H1 (cell line): ENCODE measurements around the gene HSPA12A.

Source experiments
- ATF2 ChIP-seq: IDR thresholded peaks from 2 replicates; pipeline ENCODE4 v1.6.1; 2012; ENCODE audit warnings: low read length, inconsistent platforms
- CTCF ChIP-seq, 3 experiments: IDR thresholded peaks; 1 replicate in 2 of 3; 2 replicates in 1 of 3; pipeline versions ENCODE4 v1.5.1 to v1.6.1; 2011; ENCODE audit warnings: low read length in 3 of 3, mild to moderate bottlenecking in 3 of 3, inconsistent platforms in 2 of 3, low read depth in 1 of 3, moderate library complexity in 1 of 3; ENCODE audit not compliant: insufficient read depth in 1 of 3; ENCODE audit errors: control extremely low read depth in 1 of 3
- POLR2A ChIP-seq, 2 experiments: IDR thresholded peaks; 1 replicate in 1 of 2; 2 replicates in 1 of 2; pipeline ENCODE4 v1.6.1; 2011; ENCODE audit warnings: low read depth in 2 of 2, low read length in 2 of 2, mild to moderate bottlenecking in 2 of 2; ENCODE audit errors: control extremely low read depth in 1 of 2
- POLR2AphosphoS5 ChIP-seq: IDR thresholded peaks from 2 replicates; pipeline ENCODE4 v1.6.1; 2011; ENCODE audit warnings: low read depth, low read length
- RAD21 ChIP-seq, 2 experiments: IDR thresholded peaks in 1 of 2; conservative IDR thresholded peaks in 1 of 2; 2 replicates each; pipeline ENCODE4 v1.6.1; 2011; ENCODE audit warnings: low read depth in 2 of 2, low read length in 2 of 2, improper control_type of control experiment in 1 of 2, inconsistent platforms in 1 of 2, mild to moderate bottlenecking in 1 of 2, moderate library complexity in 1 of 2
- RFX5 ChIP-seq: IDR thresholded peaks from 2 replicates; pipeline ENCODE4 v1.6.1; 2011; ENCODE audit warnings: low read depth, low read length, improper control_type of control experiment, borderline replicate concordance
- SIRT6 ChIP-seq: IDR thresholded peaks from one replicate; pipeline ENCODE4 v1.7.1; 2012; ENCODE audit warnings: low read length, inconsistent platforms
- SP1 ChIP-seq: IDR thresholded peaks from 2 replicates; pipeline ENCODE4 v1.6.1; 2011; ENCODE audit warnings: low read depth, low read length

- TF ChIP-seq RAD21 (IDR thresholded peaks at IDR 0.05 in 1 of 2, conservative IDR thresholded peaks at IDR 0.05 in 1 of 2; ENCODE audit: low read depth in 2 of 2, low read length in 2 of 2) (no peak), POLR2A (IDR thresholded peaks at IDR 0.05; ENCODE audit: control extremely low read depth in 1 of 2, low read depth in 2 of 2, low read length in 2 of 2) (no peak), SIRT6 (no peak), RFX5 (no peak), CTCF (IDR thresholded peaks at IDR 0.05; ENCODE audit: control extremely low read depth in 1 of 3, insufficient read depth in 1 of 3, low read depth in 1 of 3, low read length in 3 of 3) (no peak), POLR2AphosphoS5 (no peak), ATF2 (no peak), SP1 (no peak)
Observed at GRCh38 chr10:116716381-116716780, 26.0 kb downstream of the HSPA12A start.
